K562 (cell line): Measurements from ENCODE around the gene S100A10. TPM values are rescaled to one million over a fixed set of nuclear protein-coding genes. Genes with fewer than 3 reads are reported as not detected.
A peak's percentile ranks its signal among the peaks of the same experiment; 100 is the strongest.

Experiments used
- CBX3 ChIP-seq, 2 experiments: IDR thresholded peaks; 1 replicate in 1 of 2; 2 replicates in 1 of 2; pipeline ENCODE4 v1.6.1; 2012; ENCODE audit warnings: inconsistent platforms in 2 of 2, low read length in 2 of 2, borderline replicate concordance in 1 of 2, control low read depth in 1 of 2
- CCNT2 ChIP-seq: IDR thresholded peaks from 2 replicates; pipeline ENCODE4 v1.6.1; 2011; ENCODE audit warnings: borderline replicate concordance, low read depth, mild to moderate bottlenecking, moderate library complexity, mixed read lengths, low read length; ENCODE audit not compliant: insufficient read length; ENCODE audit errors: extremely low read depth
- CREM ChIP-seq: IDR thresholded peaks from 2 replicates; pipeline ENCODE4 v1.6.1; 2014; ENCODE audit warnings: antibody characterized with exemption, low read depth
- DIDO1 ChIP-seq: fragments of 450-650 bp; IDR thresholded peaks from 2 replicates; pipeline ENCODE4 v1.6.1; 2016; ENCODE audit warnings: low read depth, missing biosample characterization, missing genetic modification characterization
- DMBX1 ChIP-seq: fragments of 250-450 bp; sonication (Bioruptor Pico); IDR thresholded peaks from 2 replicates; pipeline ENCODE4 v1.8.0; 2022; ENCODE audit warnings: inconsistent platforms, mild to moderate bottlenecking, moderate library complexity, borderline replicate concordance
- ELF1 ChIP-seq: fragments of 200-800 bp; sonication (Bioruptor generic); IDR thresholded peaks from 2 replicates; pipeline ENCODE4 v1.6.1; 2016; ENCODE audit warnings: missing genetic modification characterization, missing compliant biosample characterization
- ETS2 ChIP-seq: IDR thresholded peaks from 2 replicates; pipeline ENCODE4 v1.6.1; 2016; ENCODE audit warnings: borderline replicate concordance, missing genetic modification characterization, mild to moderate bottlenecking, moderate library complexity, missing compliant biosample characterization; ENCODE audit not compliant: poor library complexity, severe bottlenecking
- HNRNPH1 ChIP-seq: fragments of 200-400 bp; formaldehyde crosslinking; optimal IDR thresholded peaks from 2 replicates; pipeline ENCODE3; 2017; ENCODE audit warnings: low read depth, mild to moderate bottlenecking, low read length, moderate library complexity
- JUND ChIP-seq, 2 experiments: IDR thresholded peaks; 2 replicates in 1 of 2; 3 replicates in 1 of 2; pipeline ENCODE4 v1.6.1; 2011; ENCODE audit warnings: borderline replicate concordance in 2 of 2, low read depth in 2 of 2, low read length in 2 of 2, improper control_type of control experiment in 1 of 2, missing biosample characterization in 1 of 2, missing genetic modification characterization in 1 of 2, missing genetic modification reagents in 1 of 2
- LEF1 ChIP-seq: fragments of 450-650 bp; IDR thresholded peaks from 2 replicates; pipeline ENCODE4 v1.6.1; 2016; ENCODE audit warnings: mild to moderate bottlenecking
- MAFG ChIP-seq: fragments of 450-650 bp; conservative IDR thresholded peaks from 2 replicates; pipeline ENCODE4 v1.6.1; 2016; ENCODE audit warnings: missing genetic modification characterization, missing compliant biosample characterization
- NFIC ChIP-seq: fragments of 450-650 bp; IDR thresholded peaks from 2 replicates; pipeline ENCODE4 v1.6.1; 2017; ENCODE audit warnings: mild to moderate bottlenecking, inconsistent platforms
- NR2C2 ChIP-seq, 2 experiments: fragments of 200-800 bp in 1 of 2; sonication (Bioruptor generic) in 1 of 2; sonication (generic) in 1 of 2; formaldehyde crosslinking in 1 of 2; IDR thresholded peaks; 2 replicates each; pipeline versions ENCODE4 v1.6.1 to v1.8.0; 2016 to 2022; ENCODE audit warnings: mild to moderate bottlenecking in 1 of 2, missing compliant biosample characterization in 1 of 2, missing genetic modification characterization in 1 of 2, missing genetic modification reagents in 1 of 2
- NRF1 ChIP-seq, 2 experiments: fragments of 450-650 bp; IDR thresholded peaks in 1 of 2; conservative IDR thresholded peaks in 1 of 2; 2 replicates each; pipeline ENCODE4 v1.6.1; 2014; ENCODE audit warnings: mild to moderate bottlenecking in 2 of 2
- NUFIP1 ChIP-seq: fragments of 450-650 bp; IDR thresholded peaks from 2 replicates; pipeline ENCODE4 v1.6.1; 2018; ENCODE audit not compliant: partially characterized antibody
- PCBP1 ChIP-seq: fragments of 200-400 bp; formaldehyde crosslinking; IDR thresholded peaks from 2 replicates; pipeline ENCODE4 v1.6.1; 2018; ENCODE audit warnings: mild to moderate bottlenecking, low read depth, low read length; ENCODE audit not compliant: poor library complexity, severe bottlenecking
- PTRF ChIP-seq: fragments of 450-650 bp; IDR thresholded peaks from 2 replicates; pipeline ENCODE4 v1.6.1; 2016; ENCODE audit warnings: mild to moderate bottlenecking, missing genetic modification characterization, missing compliant biosample characterization
- SMAD1 ChIP-seq: fragments of 150-350 bp; IDR thresholded peaks from 2 replicates; pipeline ENCODE4 v1.6.1; 2014; ENCODE audit warnings: low read length, low read depth; ENCODE audit not compliant: partially characterized antibody
- STAT5A ChIP-seq: IDR thresholded peaks from 2 replicates; pipeline ENCODE4 v1.6.1; 2012; ENCODE audit warnings: low read length, inconsistent platforms, borderline replicate concordance
- TBP ChIP-seq: optimal IDR thresholded peaks from 2 replicates; pipeline ENCODE3; 2011; ENCODE audit warnings: low read depth, low read length, improper control_type of control experiment
- TEAD1 ChIP-seq, 2 experiments: fragments of 450-650 bp in 1 of 2; sonication (generic) in 1 of 2; formaldehyde crosslinking; IDR thresholded peaks; 2 replicates each; pipeline versions ENCODE4 v1.4.0 to v1.8.0; 2020 to 2022; ENCODE audit warnings: mild to moderate bottlenecking in 2 of 2, missing genetic modification reagents in 1 of 2
- ZNF3 ChIP-seq: fragments of 250-450 bp; sonication (Bioruptor Pico); IDR thresholded peaks from 2 replicates; pipeline ENCODE4 v1.5.0; 2021; ENCODE audit warnings: mild to moderate bottlenecking, moderate library complexity
- ZNF668 ChIP-seq: fragments of 250-450 bp; sonication (Bioruptor Pico); IDR thresholded peaks from 2 replicates; pipeline ENCODE4 v1.8.0; 2022; ENCODE audit warnings: mild to moderate bottlenecking, inconsistent platforms
- ZNF766 ChIP-seq: fragments of 200-800 bp; sonication (Bioruptor generic); conservative IDR thresholded peaks from 2 replicates; pipeline ENCODE4 v1.6.1; 2016; ENCODE audit warnings: missing genetic modification characterization, missing compliant biosample characterization
- polyA plus RNA-seq, 8 experiments: library from polyadenylated mRNA; depleted of rRNA in 4 of 8; stranded (reverse) in 5 of 8; unstranded in 3 of 8; fragments of >200 nt; fragmentation: Nextera tagmentation in 2 of 8; fragmentation: Illumina TruSeq in 1 of 8; extraction: Ambion mirVana in 2 of 8; extraction: Trizol in 1 of 8; gene quantifications; 2 replicates each; pipeline versions ENCODE4 v1.2.1 to v1.2.3, GENCODE V29; 2011 to 2014; ENCODE audit warnings: inconsistent platforms in 1 of 8, missing spikeins in 1 of 8
- total RNA-seq, 7 experiments: library from RNA; depleted of rRNA in 6 of 7; stranded (reverse); fragments of >200 nt in 6 of 7; fragmentation: Illumina TruSeq in 2 of 7; extraction: Trizol in 2 of 7; gene quantifications; 2 replicates each; pipeline versions ENCODE4 v1.2.1 to v1.2.3, GENCODE V29; 2011 to 2021; ENCODE audit warnings: low replicate concordance in 1 of 7
- TF ChIP-seq, protein P1 (sequence below), 2 experiments: fragments of 450-650 bp; conservative IDR thresholded peaks; 2 replicates each; pipeline ENCODE4 v1.6.1; 2017; ENCODE audit warnings: mild to moderate bottlenecking in 2 of 2, moderate library complexity in 2 of 2
- TF ChIP-seq, protein P2 (sequence below): fragments of 250-450 bp; sonication (Bioruptor Pico); IDR thresholded peaks from 2 replicates; pipeline ENCODE4 v1.8.0; 2022; ENCODE audit warnings: moderate library complexity, mild to moderate bottlenecking, inconsistent platforms
- TF ChIP-seq, protein P3 (sequence below): fragments of 450-650 bp; IDR thresholded peaks from 2 replicates; pipeline ENCODE4 v1.6.1; 2016; ENCODE audit warnings: low read depth, mild to moderate bottlenecking, moderate library complexity

The S100A10 gene
- total and polyA plus RNA-seq, 9 of the 15 experiments (the other 6 are each of a cell fraction or from before 2014, with no cell fraction given) = 0.32 to 1.6 (median 0.50) TPM; not detected in 3

DNA sequence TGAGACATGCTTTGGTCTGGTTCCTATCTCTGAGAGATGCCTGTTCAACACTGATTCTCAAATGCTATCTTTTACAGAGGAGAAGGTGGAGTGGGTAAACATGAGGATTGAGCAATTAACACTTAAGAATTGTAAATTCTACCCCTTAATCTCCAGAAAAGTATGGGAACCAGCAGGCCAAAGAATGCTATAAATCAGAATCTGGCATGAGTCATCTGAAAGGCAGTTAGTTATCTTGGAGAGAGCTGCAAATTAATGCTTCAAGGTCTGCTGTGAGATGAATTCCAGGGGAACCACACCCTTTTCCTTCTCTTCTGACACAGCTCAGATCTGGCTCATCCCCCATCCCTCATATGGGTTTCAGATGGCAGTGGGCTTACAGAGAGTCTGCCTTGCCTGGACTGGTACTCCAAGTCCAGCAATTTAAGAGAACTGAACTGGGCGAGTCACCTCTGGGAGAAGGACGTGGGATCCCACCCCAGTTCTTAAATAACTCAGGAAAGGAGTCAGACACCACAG is 5.2 kb downstream of the S100A10 start (continued):
- TF ChIP-seq PTRF (tag) = no peak
- no peak for TF ChIP-seq ZNF668 (CRISPR knock-in tag)
- TF ChIP-seq, protein P1, sequence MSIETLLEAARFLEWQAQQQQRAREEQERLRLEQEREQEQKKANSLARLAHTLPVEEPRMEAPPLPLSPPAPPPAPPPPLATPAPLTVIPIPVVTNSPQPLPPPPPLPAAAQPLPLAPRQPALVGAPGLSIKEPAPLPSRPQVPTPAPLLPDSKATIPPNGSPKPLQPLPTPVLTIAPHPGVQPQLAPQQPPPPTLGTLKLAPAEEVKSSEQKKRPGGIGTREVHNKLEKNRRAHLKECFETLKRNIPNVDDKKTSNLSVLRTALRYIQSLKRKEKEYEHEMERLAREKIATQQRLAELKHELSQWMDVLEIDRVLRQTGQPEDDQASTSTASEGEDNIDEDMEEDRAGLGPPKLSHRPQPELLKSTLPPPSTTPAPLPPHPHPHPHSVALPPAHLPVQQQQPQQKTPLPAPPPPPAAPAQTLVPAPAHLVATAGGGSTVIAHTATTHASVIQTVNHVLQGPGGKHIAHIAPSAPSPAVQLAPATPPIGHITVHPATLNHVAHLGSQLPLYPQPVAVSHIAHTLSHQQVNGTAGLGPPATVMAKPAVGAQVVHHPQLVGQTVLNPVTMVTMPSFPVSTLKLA (conservative IDR thresholded peaks at IDR 0.05) = peak; percentile 28 to 64; a peak in 2 of 4 replicates
- peak; percentile 96 to 99 for TF ChIP-seq TEAD1 (CRISPR knock-in tag; IDR thresholded peaks at IDR 0.05)
- peak; percentile 97 for TF ChIP-seq JUND (IDR thresholded peaks at IDR 0.05; ENCODE audit: borderline replicate concordance, low read depth, low read length)
- peak; percentile 98 for TF ChIP-seq JUND (tag; IDR thresholded peaks at IDR 0.05; ENCODE audit: borderline replicate concordance, low read depth, low read length)
- peak; percentile 20; the same call in 1 of the 2 replicates for TF ChIP-seq CREM
- TF ChIP-seq LEF1 = 0 out of 2 replicates have a peak, but pooled peaks have one; percentile 27
- no peak for TF ChIP-seq ELF1
- TF ChIP-seq STAT5A = peak; percentile 76
- TF ChIP-seq, protein P2, sequence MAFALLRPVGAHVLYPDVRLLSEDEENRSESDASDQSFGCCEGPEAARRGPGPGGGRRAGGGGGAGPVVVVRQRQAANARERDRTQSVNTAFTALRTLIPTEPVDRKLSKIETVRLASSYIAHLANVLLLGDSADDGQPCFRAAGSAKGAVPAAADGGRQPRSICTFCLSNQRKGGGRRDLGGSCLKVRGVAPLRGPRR (CRISPR knock-in tag) = no peak
- TF ChIP-seq NR2C2 (CRISPR knock-in tag; IDR thresholded peaks at IDR 0.05) = no peak
- no peak for TF ChIP-seq NR2C2 (tag; IDR thresholded peaks at IDR 0.05)
- TF ChIP-seq CCNT2 = peak; percentile 93
- TF ChIP-seq, protein P3, sequence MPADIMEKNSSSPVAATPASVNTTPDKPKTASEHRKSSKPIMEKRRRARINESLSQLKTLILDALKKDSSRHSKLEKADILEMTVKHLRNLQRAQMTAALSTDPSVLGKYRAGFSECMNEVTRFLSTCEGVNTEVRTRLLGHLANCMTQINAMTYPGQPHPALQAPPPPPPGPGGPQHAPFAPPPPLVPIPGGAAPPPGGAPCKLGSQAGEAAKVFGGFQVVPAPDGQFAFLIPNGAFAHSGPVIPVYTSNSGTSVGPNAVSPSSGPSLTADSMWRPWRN = peak; percentile 98
- no peak for TF ChIP-seq PCBP1
- TF ChIP-seq NFIC = peak; percentile 64
- TF ChIP-seq ZNF766 = peak; percentile 65; the same call in 1 of the 2 replicates
- no peak for TF ChIP-seq CBX3 (IDR thresholded peaks at IDR 0.05; ENCODE audit: borderline replicate concordance in 1 of 2, low read length in 2 of 2)
- no peak for TF ChIP-seq TBP
- no peak for TF ChIP-seq ZNF3
- TF ChIP-seq NRF1 (conservative IDR thresholded peaks at IDR 0.05 in 1 of 2, IDR thresholded peaks at IDR 0.05 in 1 of 2) = no peak
- TF ChIP-seq SMAD1 = peak; percentile 53
- no peak for TF ChIP-seq NUFIP1
- peak; percentile 64 for TF ChIP-seq MAFG (tag)
- TF ChIP-seq DMBX1 = peak; percentile 70
- TF ChIP-seq ETS2 (tag) = no peak
- TF ChIP-seq DIDO1 (tag) = no peak
- no peak for TF ChIP-seq HNRNPH1
